CD1c-positive myeloid dendritic cell (primary cell): ENCODE results near the gene RNF182.

ENCODE experiments used
- DNase-seq: peaks from one replicate; pipeline ENCODE4 v3.0.0-alpha.2; 2016; ENCODE audit errors: extremely low spot score

Gene RNF182

GRCh38 chr6:13924949-13925881 is at the start of gene RNF182:
RNF182 (plus strand) TSS chr6:13924952; CDS start chr6:13977120, 52,168 bp downstream.
- DNase-seq = peak; percentile 30

DNA sequence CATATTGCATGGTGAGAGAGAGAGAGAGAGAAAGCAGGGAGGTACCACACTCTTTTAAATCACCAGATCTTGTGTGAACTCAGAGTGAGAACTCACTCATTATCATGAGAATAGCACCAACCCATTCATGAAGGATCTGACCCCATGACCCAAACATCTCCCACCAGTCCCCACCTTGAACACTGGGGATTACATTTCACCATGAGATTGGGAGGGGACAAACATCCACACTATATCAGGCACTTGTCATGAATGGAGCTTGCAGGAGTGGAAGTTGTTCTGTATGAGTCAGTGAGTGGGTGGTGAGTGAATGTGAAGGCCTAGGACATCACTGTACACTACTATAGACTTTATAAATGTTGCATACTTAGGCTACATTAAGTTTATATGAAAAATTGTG is 47.7 kb upstream of the RNF182 start:
- peak; percentile 64 for DNase-seq

DNA sequence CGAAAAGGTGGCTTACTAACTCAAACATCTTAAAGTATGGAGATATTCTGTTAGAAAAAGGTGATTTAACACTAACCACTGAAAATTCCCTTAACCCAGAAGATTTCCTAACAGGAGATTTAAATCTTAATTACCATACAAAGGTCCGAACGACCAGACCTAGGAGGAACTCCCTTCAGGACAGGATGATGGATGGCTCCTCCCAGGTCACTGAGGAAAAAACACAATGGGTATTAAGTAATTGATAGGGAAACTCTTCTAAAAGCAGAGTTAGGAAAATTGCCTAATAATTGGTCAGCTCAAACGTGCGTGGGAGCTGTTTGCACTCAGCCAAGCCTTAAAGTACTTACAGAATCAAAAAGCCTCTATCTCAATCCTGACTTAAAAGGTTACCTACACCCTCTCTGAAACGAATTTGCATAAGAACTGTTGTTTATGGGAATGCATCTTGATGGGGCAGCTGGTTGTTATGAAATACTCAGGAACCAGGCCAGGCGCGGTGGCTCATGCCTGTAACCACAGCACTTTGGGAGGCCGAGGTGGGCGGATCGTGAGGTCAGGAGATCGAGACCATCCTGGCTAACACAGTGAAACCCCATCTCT is 44.6 kb upstream of the RNF182 start:
- DNase-seq = peak; percentile 40

GRCh38 chr6:13881621-13882165 is 43.1 kb upstream of the RNF182 start:
- DNase-seq = no peak

GRCh38 chr6:13883966-13884365 is 40.8 kb upstream of the RNF182 start:
- no peak for DNase-seq

- DNase-seq = no peak
These were observed 40.4 kb upstream of the RNF182 start for GRCh38 chr6:13884397-13884796.

- DNase-seq = no peak
These were observed 39.2 kb upstream of the RNF182 start for GRCh38 chr6:13885601-13886000.

- no peak for DNase-seq
These were observed 37.8 kb upstream of the RNF182 start for GRCh38 chr6:13886949-13887348.

DNA sequence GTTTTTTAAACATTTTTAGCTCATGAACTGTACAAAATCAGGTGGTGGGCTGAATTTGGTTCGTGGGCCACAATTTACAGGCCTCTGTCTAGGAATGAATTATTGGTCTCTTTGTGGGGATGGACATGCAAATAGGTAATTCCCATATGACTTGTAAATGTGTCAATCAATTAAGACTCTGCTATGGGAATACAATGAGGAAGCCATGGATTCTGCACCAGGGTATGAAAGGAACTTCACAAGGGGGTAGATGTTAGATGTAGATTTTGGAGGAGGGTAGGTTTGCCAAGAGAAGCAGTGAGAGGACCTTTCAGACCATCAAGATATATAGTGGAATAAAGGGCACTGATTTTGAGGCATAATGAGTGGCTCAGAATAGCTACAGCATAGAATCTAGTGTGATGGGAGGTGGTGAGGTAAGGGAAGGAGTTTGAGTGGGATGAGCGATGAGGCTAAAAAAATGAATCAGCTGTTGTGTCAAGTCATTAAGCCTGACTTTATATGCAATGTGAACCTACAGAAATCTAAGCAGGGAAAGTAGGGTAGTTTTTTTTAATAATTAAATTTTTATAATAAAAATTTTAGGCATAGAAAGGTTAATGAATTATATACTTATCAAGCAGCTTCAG is 32.6 kb upstream of the RNF182 start:
- no peak for DNase-seq

- DNase-seq = no peak
These were observed 21.8 kb upstream of the RNF182 start for GRCh38 chr6:13902922-13903321.

- no peak for DNase-seq
These were observed 21.4 kb upstream of the RNF182 start for GRCh38 chr6:13903364-13903763.

GRCh38 chr6:13907001-13907350 is 17.8 kb upstream of the RNF182 start:
- no peak for DNase-seq

DNA sequence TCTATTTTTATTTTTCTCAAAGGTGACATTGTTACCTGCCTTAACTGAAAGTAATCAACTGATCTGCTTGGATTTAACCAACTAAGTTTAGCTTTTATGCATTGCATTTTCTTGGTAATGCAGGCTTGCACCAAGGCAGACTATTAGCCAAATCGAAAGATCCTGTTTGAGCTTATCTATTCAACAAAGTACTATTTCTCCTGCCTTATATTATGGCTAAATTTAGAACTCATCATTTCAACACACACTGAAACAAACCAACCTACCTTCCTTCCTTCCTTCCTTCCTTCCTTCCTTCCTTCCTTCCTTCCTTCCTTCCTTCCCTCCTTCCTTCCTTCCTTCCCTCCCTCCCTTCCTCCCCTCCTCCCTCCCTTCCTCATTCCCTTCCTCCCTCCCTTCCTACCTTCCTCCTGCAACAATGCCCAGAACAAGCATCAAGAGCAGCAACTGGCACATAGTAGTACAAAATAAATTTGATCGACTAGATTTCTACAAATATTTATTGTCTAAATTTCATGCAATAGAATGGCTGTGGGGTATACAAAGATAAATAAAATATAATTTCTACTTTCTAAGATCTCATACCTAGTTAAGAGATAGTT is 17.0 kb upstream of the RNF182 start:
- DNase-seq = no peak

DNA sequence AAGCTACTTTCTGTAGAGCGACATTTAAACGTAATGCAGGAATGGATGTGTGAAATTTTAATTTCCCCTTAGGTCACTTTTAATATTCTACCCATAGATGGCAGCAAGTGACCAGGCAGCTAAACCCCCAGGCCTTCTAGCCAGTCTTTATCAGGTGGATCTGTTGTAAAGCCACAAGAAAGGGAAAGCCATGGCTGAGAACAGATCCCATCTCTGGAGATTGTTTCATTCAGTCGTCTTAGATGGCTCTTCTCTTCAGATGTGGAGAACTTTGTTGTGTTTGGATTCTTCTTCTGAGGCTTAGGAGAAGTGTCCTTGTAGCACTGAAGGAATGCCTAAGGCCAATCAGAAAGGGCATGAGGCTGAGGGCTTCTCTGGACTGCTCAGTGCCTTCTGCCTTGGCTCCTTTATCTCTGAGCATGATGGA is 15.8 kb upstream of the RNF182 start:
- DNase-seq = peak; percentile 71

GRCh38 chr6:13910443-13910842 is 14.3 kb upstream of the RNF182 start:
- DNase-seq = no peak

DNA sequence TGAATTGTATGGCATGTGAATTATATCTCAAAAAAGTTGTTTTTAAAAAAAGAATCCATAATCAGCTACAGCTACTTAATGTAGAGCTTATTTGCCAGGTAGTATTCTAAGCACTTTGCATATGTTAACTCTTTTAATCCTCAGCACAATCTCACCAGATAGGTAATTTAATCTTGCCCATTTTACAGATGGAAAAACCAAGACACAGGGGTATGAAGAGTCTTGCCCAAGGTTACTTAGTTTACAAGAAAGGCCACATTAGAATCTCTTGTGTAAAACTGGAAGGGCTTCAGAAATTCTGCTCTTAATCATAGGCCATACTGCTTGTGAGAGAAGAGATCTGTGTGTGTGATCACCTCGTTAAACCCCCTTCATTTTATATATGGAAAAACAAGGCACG is 13.4 kb upstream of the RNF182 start:
- no peak for DNase-seq

GRCh38 chr6:13913226-13914001 is 11.3 kb upstream of the RNF182 start:
- DNase-seq = no peak

- DNase-seq = no peak
These were observed 10.4 kb upstream of the RNF182 start for GRCh38 chr6:13914351-13914750.

DNA sequence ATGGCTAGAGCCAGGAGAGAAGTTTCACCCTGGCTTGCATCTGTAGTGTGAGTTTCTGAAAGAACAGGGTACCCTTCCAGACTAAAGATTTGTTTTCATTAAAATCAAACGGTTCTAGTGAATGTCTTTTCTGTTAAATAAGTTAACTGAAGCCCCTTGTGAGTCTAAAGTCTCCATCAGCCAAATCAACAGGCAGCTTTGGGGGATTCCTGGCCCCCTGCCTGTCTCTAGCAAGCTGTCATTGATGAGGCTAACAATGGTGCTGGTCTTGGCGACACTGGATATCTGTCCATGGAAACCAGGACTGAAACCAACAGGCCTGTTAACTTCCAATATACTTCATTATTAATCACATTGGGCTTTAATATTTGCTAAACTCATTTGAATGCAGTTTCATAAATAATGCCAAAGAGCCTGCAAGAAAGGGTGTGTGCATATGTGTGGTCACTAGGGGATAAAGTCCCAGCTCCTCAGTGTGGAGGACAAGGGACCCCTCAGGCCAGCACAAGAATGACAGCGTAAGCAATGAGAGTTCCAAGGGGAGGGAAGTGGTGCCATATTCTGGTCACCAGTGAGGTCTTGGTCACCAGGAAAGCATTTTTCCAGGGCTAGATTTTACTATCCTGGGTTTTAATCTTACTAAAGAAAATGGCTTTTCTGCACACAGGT is 9.1 kb upstream of the RNF182 start:
- no peak for DNase-seq

GRCh38 chr6:13916230-13916944 is 8.4 kb upstream of the RNF182 start:
- no peak for DNase-seq
